ENCODE measurements around the gene MTG1.
"Not testable (repeated sequence)": the region's sequence is repeated elsewhere in the genome, so short reads cannot be mapped to it uniquely, and the experiment has no call there.

The MTG1 gene

GRCh38 chr10:133373174-133374090, 20.5 kb upstream of the MTG1 start, which contains the start of gene ECHS1:
TSS of gene ECHS1 (minus strand) at chr10:133373354. CDS start at chr10:133373333, 21 bp downstream.
- TF ChIP-seq CTCF (conservative IDR thresholded peaks at IDR 0.05; ENCODE audit: low read length): no peak
- DNase-seq (ENCODE audit: low read depth): peak; percentile 85
- H3K4me3 ChIP-seq (ENCODE audit: low read length): peak within 1 kb of the TSS; percentile 78

- DNase-seq (ENCODE audit: low read depth): no peak
- no peak for TF ChIP-seq CTCF (conservative IDR thresholded peaks at IDR 0.05; ENCODE audit: low read length)
- H3K4me3 ChIP-seq (ENCODE audit: low read length): no peak overlapping the region
These were observed 18.4 kb upstream of the MTG1 start for GRCh38 chr10:133375357-133376115.

DNA sequence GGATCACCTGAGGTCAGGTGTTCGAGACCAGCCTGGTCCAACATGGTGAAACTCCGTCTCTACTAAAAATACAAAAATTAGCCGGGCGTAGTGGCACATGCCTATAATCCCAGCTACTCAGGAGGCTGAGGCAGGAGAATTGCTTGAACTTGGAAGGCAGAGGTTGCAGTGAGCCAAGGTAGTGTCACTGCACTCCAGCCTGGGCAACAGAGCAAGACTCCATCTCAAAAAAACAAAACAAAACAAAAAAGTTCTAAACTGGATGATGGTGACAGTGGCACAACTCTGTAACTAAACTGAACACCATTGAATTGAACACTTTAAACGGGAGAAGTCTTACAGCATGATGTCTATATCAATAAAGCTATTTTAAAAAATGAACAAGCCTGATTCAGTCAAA, 17.8 kb upstream of the MTG1 start:
- not testable (repeated sequence) for DNase-seq (ENCODE audit: low read depth); H3K4me3 ChIP-seq (ENCODE audit: low read length)

DNA sequence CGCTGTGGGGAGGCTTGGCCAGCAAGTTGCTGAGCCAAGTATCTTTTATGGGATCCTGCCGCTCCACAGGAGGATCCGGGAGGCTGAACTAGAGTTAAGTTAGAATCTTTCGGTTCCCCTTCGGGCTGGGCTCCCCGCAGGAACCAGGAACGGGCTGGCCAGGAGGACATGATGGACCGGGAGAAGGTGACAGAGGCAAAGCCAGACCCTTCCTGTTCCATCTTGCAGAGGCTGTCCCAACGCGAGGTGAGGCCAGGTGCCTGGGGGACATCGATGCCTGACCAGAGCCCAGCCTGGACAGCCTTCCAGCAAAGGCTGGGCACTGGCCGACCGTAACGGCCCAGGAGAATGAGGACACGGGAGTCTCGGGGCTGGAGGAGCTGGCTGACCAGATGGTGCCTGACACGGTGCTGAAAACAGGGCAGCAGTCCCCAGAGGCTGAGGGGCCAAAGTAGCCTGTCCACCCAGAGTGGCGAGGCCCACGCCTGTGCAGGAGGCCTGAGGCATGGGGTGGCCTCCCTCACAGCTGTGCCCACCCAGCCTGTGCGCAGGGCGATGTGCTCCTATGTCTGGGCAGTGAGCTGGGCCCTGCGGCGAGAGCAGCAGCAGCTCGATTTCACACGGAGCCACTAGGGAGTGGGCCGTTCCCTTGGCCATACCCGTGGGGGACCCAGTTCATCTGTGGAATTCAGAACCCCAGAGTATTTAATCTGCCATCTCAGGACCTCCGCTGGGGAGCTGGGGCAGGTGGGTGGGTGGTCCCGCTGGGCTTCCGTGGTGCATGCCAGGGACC, 16.7 kb upstream of the MTG1 start:
- no peak overlapping the region for H3K4me3 ChIP-seq (ENCODE audit: low read length)
- no peak for TF ChIP-seq CTCF (conservative IDR thresholded peaks at IDR 0.05; ENCODE audit: low read length)
- DNase-seq (ENCODE audit: low read depth): no peak

DNA sequence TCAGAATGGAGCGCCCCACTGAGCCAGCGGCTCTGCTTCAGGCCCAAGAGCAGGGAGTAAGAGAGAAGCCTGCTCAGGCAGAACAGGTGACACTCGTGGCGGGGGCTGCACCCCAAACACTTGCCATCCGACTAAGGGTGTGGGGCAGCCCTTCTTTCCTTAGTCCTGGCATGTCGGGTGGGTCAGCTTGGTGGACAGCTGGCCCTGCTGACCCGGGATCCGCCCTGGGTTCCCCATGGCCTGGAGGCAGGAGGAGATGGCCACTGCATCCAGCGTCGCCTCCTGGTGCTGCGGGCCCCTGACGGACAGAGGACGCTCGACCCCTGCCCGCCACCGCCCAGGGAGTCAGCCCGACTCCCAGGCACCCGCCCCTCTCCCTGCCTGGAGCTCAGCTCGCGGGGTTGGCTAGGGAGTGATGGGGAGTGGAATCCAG, 16.1 kb upstream of the MTG1 start:
- DNase-seq (ENCODE audit: low read depth): no peak
- H3K4me3 ChIP-seq (ENCODE audit: low read length): peak overlapping the region; percentile 76

GRCh38 chr10:133378251-133379096, 15.5 kb upstream of the MTG1 start:
- H3K4me3 ChIP-seq (ENCODE audit: low read length): peak overlapping the region; percentile 76
- no peak for TF ChIP-seq CTCF (conservative IDR thresholded peaks at IDR 0.05; ENCODE audit: low read length)
- DNase-seq (ENCODE audit: low read depth): peak; percentile 34

More for the DNA sequence above, 16.1 kb upstream of the MTG1 start:
- no peak for TF ChIP-seq CTCF (conservative IDR thresholded peaks at IDR 0.05; ENCODE audit: low read length)
